Nephron (organoid): ENCODE data around the gene ADGRD1.

Experiments used
- H3K27ac Mint-ChIP-seq, 3 experiments: 2 replicates each; pipeline ENCODE4 v1.8.0; 2020; ENCODE audit warnings: mixed read lengths in 3 of 3, mild to moderate bottlenecking in 2 of 3, moderate library complexity in 1 of 3
- H3K27me3 Mint-ChIP-seq: 2 replicates; pipeline ENCODE4 v1.8.0; 2021; ENCODE audit warnings: low read depth, mild to moderate bottlenecking, moderate library complexity, mixed read lengths
- H3K36me3 Mint-ChIP-seq: 2 replicates; pipeline ENCODE4 v1.8.0; 2020; ENCODE audit warnings: low read depth, mixed read lengths
- H3K4me1 Mint-ChIP-seq: 2 replicates; pipeline ENCODE4 v1.8.0; 2020; ENCODE audit warnings: mixed read lengths
- H3K4me3 Mint-ChIP-seq, 3 experiments: 2 replicates each; pipeline ENCODE4 v1.8.0; 2020; ENCODE audit warnings: mild to moderate bottlenecking in 3 of 3, mixed read lengths in 3 of 3, moderate library complexity in 2 of 3
- H3K9me3 Mint-ChIP-seq: 2 replicates; pipeline ENCODE4 v1.8.0; 2020; ENCODE audit warnings: mixed read lengths
- TF ChIP-seq, protein P1 (sequence below), 3 experiments: fragments of 200-600 bp; sonication (generic); IDR thresholded peaks; one replicate each; pipeline ENCODE4 v1.5.0; 2021; ENCODE audit warnings: antibody characterized with exemption in 3 of 3; ENCODE audit not compliant: unreplicated experiment in 3 of 3

The ADGRD1 gene

DNA sequence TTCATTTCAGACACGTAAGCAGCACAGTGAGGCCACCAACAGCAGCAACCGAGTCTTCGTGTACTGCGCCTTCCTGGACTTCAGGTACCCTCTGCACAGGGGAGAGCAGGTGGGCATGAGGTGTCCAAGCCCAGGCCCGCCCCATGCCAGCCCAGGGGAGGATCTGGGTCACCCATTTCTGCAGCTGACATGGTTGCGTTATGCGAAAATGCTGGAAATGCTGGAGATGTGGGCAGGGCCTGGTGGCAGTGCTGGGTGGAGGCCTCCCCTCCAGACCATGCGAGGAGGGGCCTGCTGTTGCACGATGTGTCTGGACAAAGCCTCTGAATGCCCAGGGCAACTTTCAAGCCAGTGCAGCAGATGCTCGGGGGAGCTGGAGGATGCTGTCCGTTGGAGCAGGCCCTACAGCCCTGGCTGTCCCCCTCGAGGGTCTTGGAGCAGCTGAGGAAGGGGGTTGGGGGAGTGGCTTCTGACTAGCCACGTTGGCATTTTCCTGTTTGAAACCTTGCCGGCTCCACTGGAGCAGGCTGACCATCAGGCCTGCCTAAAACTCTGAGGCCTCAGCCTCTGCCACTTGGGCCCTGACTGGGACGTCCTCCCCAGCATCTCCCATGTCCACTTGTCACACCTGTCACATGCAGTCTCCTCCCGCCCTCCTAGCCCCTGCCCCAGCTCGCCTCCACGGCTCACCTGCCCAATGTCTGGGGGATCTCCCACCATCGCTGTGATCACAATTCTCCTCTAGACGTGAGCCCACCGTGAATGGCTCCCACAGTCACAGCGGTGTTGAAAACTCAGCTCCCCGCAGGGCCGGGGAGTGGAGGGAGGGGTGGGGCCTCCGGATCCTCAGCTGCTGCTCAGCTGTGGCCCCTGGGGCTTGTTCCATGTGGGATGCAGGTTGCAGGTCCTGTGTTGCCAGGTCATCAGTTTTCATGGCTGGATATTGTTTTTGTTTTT is 123.4 kb downstream of the ADGRD1 start:
- Mint-ChIP-seq H3K9me3 (peaks cover 9% of the 10 kb centered on the region), H3K27me3 (peaks cover 4% of the 10 kb centered on the region), H3K36me3 (peaks cover 10% of the 10 kb centered on the region), H3K4me3 (no peak overlapping the region), H3K4me1 (peaks cover 17% of the 10 kb centered on the region), H3K27ac (no peak overlapping the region)
- TF ChIP-seq, protein P1, sequence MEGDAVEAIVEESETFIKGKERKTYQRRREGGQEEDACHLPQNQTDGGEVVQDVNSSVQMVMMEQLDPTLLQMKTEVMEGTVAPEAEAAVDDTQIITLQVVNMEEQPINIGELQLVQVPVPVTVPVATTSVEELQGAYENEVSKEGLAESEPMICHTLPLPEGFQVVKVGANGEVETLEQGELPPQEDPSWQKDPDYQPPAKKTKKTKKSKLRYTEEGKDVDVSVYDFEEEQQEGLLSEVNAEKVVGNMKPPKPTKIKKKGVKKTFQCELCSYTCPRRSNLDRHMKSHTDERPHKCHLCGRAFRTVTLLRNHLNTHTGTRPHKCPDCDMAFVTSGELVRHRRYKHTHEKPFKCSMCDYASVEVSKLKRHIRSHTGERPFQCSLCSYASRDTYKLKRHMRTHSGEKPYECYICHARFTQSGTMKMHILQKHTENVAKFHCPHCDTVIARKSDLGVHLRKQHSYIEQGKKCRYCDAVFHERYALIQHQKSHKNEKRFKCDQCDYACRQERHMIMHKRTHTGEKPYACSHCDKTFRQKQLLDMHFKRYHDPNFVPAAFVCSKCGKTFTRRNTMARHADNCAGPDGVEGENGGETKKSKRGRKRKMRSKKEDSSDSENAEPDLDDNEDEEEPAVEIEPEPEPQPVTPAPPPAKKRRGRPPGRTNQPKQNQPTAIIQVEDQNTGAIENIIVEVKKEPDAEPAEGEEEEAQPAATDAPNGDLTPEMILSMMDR (IDR thresholded peaks at IDR 0.05; ENCODE audit: unreplicated experiment in 3 of 3): no peak

- Mint-ChIP-seq H3K4me1 (peaks cover 26% of the 10 kb centered on the region), H3K27me3 (no peaks in the 10 kb centered on the region), H3K36me3 (peaks cover 10% of the 10 kb centered on the region), H3K9me3 (peaks cover 9% of the 10 kb centered on the region), H3K27ac (no peak overlapping the region), H3K4me3 (no peak overlapping the region)
- TF ChIP-seq, protein P1 (IDR thresholded peaks at IDR 0.05; ENCODE audit: unreplicated experiment in 3 of 3): no peak
Measured at GRCh38 chr12:131077931-131078391, 124.3 kb downstream of the ADGRD1 start.

GRCh38 chr12:131082290-131083194 is 128.8 kb downstream of the ADGRD1 start:
- peak overlapping the region in 2 of 3 experiments; percentile 57 to 72 for H3K27ac Mint-ChIP-seq

GRCh38 chr12:131084341-131085011 is 130.8 kb downstream of the ADGRD1 start:
- H3K36me3 Mint-ChIP-seq: peaks cover 5% of the 10 kb centered on the region
- TF ChIP-seq, protein P1 (IDR thresholded peaks at IDR 0.05; ENCODE audit: unreplicated experiment in 3 of 3): no peak
- peaks cover 5% of the 10 kb centered on the region for H3K9me3 Mint-ChIP-seq
- peaks cover 11% of the 10 kb centered on the region for H3K27me3 Mint-ChIP-seq
- peaks cover 20% of the 10 kb centered on the region for H3K4me1 Mint-ChIP-seq
- no peak overlapping the region for H3K27ac Mint-ChIP-seq
- no peak overlapping the region for H3K4me3 Mint-ChIP-seq

More at GRCh38 chr12:131082290-131083194, 128.8 kb downstream of the ADGRD1 start:
- peaks cover 9% of the 10 kb centered on the region for H3K9me3 Mint-ChIP-seq
- no peak overlapping the region for H3K4me3 Mint-ChIP-seq
- peaks cover 10% of the 10 kb centered on the region for H3K36me3 Mint-ChIP-seq
- TF ChIP-seq, protein P1 (IDR thresholded peaks at IDR 0.05; ENCODE audit: unreplicated experiment in 3 of 3): no peak
- peaks cover 14% of the 10 kb centered on the region for H3K4me1 Mint-ChIP-seq
- H3K27me3 Mint-ChIP-seq: peaks cover 7% of the 10 kb centered on the region

GRCh38 chr12:131085125-131085815 is 131.6 kb downstream of the ADGRD1 start:
- Mint-ChIP-seq H3K4me3 (no peak overlapping the region), H3K4me1 (peaks cover 25% of the 10 kb centered on the region), H3K36me3 (peaks cover 5% of the 10 kb centered on the region), H3K9me3 (peaks cover 5% of the 10 kb centered on the region), H3K27me3 (peaks cover 17% of the 10 kb centered on the region), H3K27ac (no peak overlapping the region)
- TF ChIP-seq, protein P1 (IDR thresholded peaks at IDR 0.05; ENCODE audit: unreplicated experiment in 3 of 3): no peak
